Measurements from ENCODE around the gene PPOX. TPM values are rescaled to one million over a fixed set of nuclear protein-coding genes. Genes with fewer than 3 reads are reported as not detected.

The PPOX gene
- total RNA-seq, 1 experiment from 2014 or later: 37.1 TPM

GRCh38 chr1:161153176-161153575, 13.1 kb upstream of the PPOX start:
- no peak for DNase-seq (ENCODE audit: low spot score)

- DNase-seq (ENCODE audit: low spot score): peak; percentile 89
Measured at GRCh38 chr1:161153682-161154337, 12.4 kb upstream of the PPOX start, which contains the start of gene UFC1. Gene UFC1 (plus strand): TSS chr1:161153978. CDS start chr1:161153998, 20 bp downstream.

DNA sequence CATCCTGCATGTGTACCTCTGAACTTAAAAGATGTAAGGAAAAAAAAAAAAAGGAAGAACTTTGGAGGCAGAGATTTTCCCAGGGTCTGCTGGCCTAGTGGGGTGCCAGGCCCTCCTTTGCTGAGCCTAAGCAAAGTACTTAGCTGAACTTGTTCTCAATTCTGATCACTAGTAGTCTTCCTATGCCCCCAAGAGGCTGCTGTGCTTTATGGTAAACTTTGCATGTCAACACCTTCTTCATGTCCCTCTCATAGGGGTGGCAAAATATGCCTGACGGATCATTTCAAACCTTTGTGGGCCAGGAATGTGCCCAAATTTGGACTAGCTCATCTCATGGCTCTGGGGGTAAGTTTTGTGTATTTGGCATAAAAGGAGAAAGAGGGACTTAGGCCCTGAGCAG, 8.4 kb upstream of the PPOX start:
- DNase-seq (ENCODE audit: low spot score): no peak

GRCh38 chr1:161158316-161159010, 7.8 kb upstream of the PPOX start:
- DNase-seq (ENCODE audit: low spot score): no peak

DNA sequence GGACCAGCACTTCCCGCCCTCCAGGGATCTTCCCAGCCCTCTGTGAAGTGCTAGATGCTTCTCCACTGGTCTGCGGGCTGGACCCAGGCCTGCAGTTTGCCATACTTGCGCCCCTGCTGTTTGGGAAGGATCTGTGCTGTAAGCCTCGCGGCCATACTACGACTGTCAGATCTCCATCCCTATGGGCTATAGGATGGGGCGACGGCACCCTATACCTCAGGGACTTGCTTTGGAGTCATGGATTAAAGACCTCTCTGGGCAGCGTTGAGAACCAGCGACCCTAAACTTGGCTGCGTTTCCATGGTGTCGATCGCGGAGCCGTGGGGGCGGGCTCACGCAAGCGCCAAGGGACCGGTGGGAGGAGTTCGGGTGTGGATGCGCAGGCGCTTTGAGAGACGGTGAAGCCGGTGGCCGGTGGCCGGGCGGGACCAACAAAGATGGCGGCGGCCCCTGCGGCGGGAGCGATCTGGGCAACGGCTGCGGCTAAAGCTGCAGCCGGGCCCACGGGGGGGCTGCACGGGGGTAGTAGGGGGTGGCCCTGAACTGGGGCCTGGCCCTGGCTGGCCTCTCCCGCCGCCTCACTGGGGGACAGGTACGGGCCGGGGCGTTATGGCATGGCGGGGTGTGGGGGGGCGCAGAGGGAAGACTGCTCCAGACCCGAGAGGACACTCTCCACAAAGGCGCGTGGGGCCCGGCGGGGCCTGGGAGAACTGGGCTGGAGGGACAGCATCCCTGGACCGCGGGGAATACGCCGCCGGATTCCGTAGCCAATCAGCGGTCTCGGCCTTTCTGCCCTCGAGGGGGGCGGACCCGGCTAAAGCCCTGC, 6.9 kb upstream of the PPOX start, which contains the start of gene USP21:
USP21 (plus strand) TSS at position 414 of the 826 bp plus-strand sequence. CDS start 1,141 bp downstream, outside the sequence.
- DNase-seq (ENCODE audit: low spot score): peak; percentile 81

- peak; percentile 18 for DNase-seq (ENCODE audit: low spot score)
Measured at GRCh38 chr1:161159913-161160243, 6.3 kb upstream of the PPOX start.

DNA sequence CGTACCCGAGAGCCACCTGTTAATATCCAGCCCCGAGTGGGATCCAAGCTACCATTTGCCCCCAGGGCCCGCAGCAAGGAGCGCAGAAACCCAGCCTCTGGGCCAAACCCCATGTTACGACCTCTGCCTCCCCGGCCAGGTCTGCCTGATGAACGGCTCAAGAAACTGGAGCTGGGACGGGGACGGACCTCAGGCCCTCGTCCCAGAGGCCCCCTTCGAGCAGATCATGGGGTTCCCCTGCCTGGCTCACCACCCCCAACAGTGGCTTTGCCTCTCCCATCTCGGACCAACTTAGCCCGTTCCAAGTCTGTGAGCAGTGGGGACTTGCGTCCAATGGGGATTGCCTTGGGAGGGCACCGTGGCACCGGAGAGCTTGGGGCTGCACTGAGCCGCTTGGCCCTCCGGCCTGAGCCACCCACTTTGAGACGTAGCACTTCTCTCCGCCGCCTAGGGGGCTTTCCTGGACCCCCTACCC, 5.5 kb upstream of the PPOX start:
- no peak for DNase-seq (ENCODE audit: low spot score)

DNA sequence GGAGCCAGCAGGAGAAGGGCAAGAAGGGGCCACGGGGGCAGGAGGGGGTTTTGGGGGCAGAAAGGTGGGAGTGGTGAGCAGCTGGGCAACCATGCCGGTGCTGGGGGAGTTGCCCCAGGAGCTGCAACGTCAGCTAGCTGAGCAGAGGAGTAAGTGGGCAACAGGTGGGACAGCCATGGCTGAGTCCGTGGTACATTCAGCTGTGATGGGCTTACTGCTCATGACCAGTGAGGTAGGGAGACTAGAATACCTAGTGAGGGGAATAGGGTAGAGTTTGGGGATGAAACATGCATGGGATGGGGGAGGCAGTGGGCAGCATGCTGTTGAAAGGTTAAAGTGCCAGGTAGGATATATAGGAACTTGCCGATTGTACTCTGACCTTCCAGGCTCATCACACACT, 4.6 kb upstream of the PPOX start:
- no peak for DNase-seq (ENCODE audit: low spot score)

GRCh38 chr1:161162052-161162451, 4.2 kb upstream of the PPOX start:
- DNase-seq (ENCODE audit: low spot score): no peak

- no peak for DNase-seq (ENCODE audit: low spot score)
Measured at GRCh38 chr1:161162806-161163205, 3.4 kb upstream of the PPOX start.

GRCh38 chr1:161163793-161164192, 2.4 kb upstream of the PPOX start:
- no peak for DNase-seq (ENCODE audit: low spot score)

DNA sequence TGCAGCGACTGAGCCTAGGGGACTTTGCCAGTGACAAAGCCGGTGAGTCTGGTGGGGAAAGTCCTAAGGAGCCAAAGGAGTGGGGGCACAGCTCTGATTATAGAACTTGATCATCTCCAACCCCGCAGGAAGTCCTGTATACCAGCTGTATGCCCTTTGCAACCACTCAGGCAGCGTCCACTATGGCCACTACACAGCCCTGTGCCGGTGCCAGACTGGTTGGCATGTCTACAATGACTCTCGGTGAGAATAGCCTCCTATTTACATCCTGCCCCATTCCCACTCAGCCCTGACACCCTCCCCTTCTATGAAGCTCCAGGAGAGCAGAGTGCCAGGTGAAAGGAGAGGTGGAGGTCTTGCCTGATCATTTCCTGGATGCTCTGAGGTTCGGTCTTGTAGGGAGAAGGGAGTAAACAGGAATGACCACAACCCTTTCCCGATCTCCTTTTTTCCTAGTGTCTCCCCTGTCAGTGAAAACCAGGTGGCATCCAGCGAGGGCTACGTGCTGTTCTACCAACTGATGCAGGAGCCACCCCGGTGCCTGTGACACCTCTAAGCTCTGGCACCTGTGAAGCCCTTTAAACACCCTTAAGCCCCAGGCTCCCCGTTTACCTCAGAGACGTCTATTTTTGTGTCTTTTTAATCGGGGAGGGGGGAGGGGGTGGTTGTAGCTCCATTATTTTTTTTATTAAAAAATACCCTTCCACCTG, 1.2 kb upstream of the PPOX start:
- DNase-seq (ENCODE audit: low spot score): no peak

DNA sequence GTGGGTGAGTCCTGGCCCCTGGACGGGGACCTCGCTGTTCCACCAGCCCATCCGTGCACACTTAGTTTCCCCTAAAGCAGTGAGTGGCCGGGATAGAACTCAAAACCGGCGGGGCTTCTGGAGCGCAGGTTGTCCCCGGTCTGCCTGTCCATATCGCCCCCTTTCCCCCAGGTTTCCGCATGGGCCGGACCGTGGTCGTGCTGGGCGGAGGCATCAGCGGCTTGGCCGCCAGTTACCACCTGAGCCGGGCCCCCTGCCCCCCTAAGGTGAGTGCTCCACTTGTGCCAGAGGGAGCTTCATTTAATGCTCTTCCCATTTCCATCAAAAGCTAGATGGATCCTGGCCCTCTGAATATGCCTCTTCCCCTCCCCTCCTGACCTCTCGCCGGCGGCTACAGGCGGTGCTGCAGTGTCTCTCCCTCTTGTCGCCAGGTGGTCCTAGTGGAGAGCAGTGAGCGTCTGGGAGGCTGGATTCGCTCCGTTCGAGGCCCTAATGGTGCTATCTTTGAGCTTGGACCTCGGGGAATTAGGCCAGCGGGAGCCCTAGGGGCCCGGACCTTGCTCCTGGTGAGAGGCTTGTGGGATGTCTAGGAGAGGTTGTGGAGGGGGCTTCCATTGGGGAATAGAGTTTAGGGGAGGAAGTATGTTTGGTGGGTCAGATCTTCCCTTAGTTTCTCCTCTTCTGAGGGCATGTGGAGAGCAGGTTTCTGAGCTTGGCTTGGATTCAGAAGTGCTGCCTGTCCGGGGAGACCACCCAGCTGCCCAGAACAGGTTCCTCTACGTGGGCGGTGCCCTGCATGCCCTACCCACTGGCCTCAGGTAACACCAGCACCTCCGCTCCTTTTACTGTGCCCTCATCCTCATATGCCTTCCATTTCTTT, 683 bp downstream of the PPOX start:
- peak; percentile 22 for DNase-seq (ENCODE audit: low spot score)

DNA sequence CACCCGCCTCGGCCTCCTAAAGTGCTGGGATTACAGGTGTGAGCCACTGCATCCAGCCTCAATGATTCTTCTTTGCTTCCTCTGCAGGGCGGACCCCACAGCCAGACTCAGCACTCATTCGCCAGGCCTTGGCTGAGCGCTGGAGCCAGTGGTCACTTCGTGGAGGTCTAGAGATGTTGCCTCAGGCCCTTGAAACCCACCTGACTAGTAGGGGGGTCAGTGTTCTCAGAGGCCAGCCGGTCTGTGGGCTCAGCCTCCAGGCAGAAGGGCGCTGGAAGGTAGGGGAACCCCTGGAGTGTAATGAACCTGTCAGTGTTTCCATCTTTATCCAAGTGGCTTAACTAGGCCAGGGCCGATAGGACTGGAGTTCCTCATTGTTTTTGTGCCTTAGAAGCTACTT, 2.7 kb downstream of the PPOX start:
- no peak for DNase-seq (ENCODE audit: low spot score)

DNA sequence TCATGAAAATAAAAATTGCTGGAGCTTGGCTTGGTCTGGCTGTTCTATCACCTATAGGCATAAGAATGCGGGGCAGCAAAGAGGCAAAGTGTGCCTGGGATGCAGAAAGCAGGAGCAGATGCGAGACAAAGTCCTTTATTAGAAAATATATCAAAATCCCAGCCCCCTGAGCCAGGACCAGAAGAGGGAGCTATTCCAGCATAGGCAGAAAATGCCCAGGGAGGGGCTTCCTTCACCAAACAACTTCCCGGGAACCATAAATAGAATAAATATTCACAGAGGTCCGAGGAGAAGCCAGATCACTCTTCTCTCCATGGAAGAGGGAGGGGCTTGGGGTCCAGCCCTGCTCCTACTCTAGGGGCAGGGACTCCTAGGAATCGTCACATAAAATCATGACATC, 5.0 kb downstream of the PPOX start:
- DNase-seq (ENCODE audit: low spot score): no peak

GRCh38 chr1:161171696-161172095, 5.5 kb downstream of the PPOX start:
- DNase-seq (ENCODE audit: low spot score): no peak

- no peak for DNase-seq (ENCODE audit: low spot score)
Measured at GRCh38 chr1:161172349-161172748, 6.1 kb downstream of the PPOX start.

- DNase-seq (ENCODE audit: low spot score): no peak
Measured at GRCh38 chr1:161172776-161173376, 6.7 kb downstream of the PPOX start.

GRCh38 chr1:161173711-161174110, 7.5 kb downstream of the PPOX start:
- no peak for DNase-seq (ENCODE audit: low spot score)

DNA sequence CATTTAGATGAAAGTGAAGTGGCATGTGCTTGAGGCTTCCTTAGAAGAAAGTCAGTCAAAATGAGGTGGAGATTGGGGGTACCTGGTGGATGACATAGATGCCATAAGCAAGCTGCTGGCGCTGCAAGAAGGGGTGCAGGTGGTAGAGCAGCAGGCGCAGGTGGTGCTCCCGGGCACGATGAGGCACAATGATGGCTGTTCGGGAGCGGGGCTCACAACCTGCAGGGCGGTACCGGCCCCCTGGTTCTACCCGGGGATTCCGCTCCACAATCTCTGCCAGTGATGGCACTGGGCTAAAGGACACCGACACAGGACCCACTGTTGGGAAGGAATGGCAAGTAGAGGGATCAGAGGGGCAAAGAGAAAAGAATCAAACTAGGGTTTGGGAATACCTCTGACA, 8.7 kb downstream of the PPOX start:
- no peak for DNase-seq (ENCODE audit: low spot score)

All from A172 (cell line).